H1 (cell line): ENCODE measurements around the gene MTURN. TPM values are rescaled to one million over a fixed set of nuclear protein-coding genes. Genes with fewer than 3 reads are reported as not detected.

ENCODE experiments used
- CTCF ChIA-PET: fragments of 300-600 bp; sonication (Branson Sonifier 250); formaldehyde crosslinking; loops from one replicate; lab custom pipeline; 2021; ENCODE audit not compliant: partially characterized antibody; lab: Charles Lee
- POLR2A ChIA-PET: fragments of 300-600 bp; sonication (Branson Sonifier 250); formaldehyde crosslinking; loops from one replicate; lab custom pipeline; 2021; ENCODE audit warnings: inconsistent platforms; ENCODE audit not compliant: partially characterized antibody; lab: Charles Lee
- DNase-seq, 2 experiments: peaks; one replicate each; pipeline versions ENCODE4 v3.0.0 to v3.0.0-alpha.2; 2010 to 2022; ENCODE audit warnings: low spot score in 2 of 2, low read depth in 1 of 2, mixed read lengths in 1 of 2
- FAIRE-seq: peaks from 2 replicates; lab custom pipeline; 2011; peaks lifted over from hg19 to GRCh38; lab: Jason Lieb, UNC
- H2AFZ ChIP-seq: 2 replicates; pipeline ENCODE4 v1.8.1; 2012; ENCODE audit warnings: low read length, inconsistent platforms
- H2AK5ac ChIP-seq: 2 replicates; pipeline ENCODE4 v1.6.1; 2013; ENCODE audit warnings: low read depth, low read length
- H2BK120ac ChIP-seq: replicated peaks from 2 replicates; pipeline ENCODE3; 2013; ENCODE audit warnings: low read depth, low read length, inconsistent platforms
- H2BK12ac ChIP-seq: 2 replicates; pipeline ENCODE4 v1.6.1; 2013; ENCODE audit warnings: low read depth, low read length
- H2BK15ac ChIP-seq: 2 replicates; pipeline ENCODE4 v1.6.1; 2013; ENCODE audit warnings: low read length
- H2BK20ac ChIP-seq: 2 replicates; pipeline ENCODE4 v1.6.1; 2013; ENCODE audit warnings: low read length
- H2BK5ac ChIP-seq: 2 replicates; pipeline ENCODE4 v1.6.1; 2013; ENCODE audit warnings: low read depth, low read length
- H3K14ac ChIP-seq: 2 replicates; pipeline ENCODE4 v1.6.1; 2013; ENCODE audit warnings: inconsistent platforms; ENCODE audit not compliant: insufficient read length
- H3K18ac ChIP-seq: 2 replicates; pipeline ENCODE4 v1.6.1; 2013; ENCODE audit warnings: low read length; ENCODE audit errors: extremely low read depth
- H3K23ac ChIP-seq: 2 replicates; pipeline ENCODE4 v1.6.1; 2013; ENCODE audit warnings: inconsistent platforms; ENCODE audit not compliant: insufficient read length
- H3K23me2 ChIP-seq: 2 replicates; pipeline ENCODE4 v1.6.1; 2013; ENCODE audit warnings: low read depth, low read length
- H3K27ac ChIP-seq: 2 replicates; pipeline ENCODE4 v1.6.1; 2011; ENCODE audit warnings: low read depth, low read length, inconsistent platforms
- H3K27me3 ChIP-seq, 4 experiments: replicated peaks in 1 of 4; 1 replicate in 1 of 4; 2 replicates in 3 of 4; pipeline versions ENCODE4 v1.6.1 to v1.8.1; 2011 to 2013; ENCODE audit warnings: low read length in 3 of 4, mild to moderate bottlenecking in 3 of 4, inconsistent platforms in 2 of 4, mixed read lengths in 2 of 4, moderate library complexity in 1 of 4; ENCODE audit not compliant: control insufficient read depth in 3 of 4, insufficient read depth in 3 of 4; ENCODE audit errors: extremely low read depth in 1 of 4
- H3K36me3 ChIP-seq, 4 experiments: 2 replicates each; pipeline versions ENCODE4 v1.6.1 to v1.8.1; 2011 to 2013; ENCODE audit warnings: mild to moderate bottlenecking in 4 of 4, low read length in 3 of 4, moderate library complexity in 2 of 4, control low read depth in 1 of 4, inconsistent platforms in 1 of 4; ENCODE audit not compliant: insufficient read depth in 4 of 4, control insufficient read depth in 2 of 4
- H3K4ac ChIP-seq: replicated peaks from 2 replicates; pipeline ENCODE3; 2013; ENCODE audit warnings: low read length, low read depth, mixed read lengths, inconsistent platforms; ENCODE audit not compliant: insufficient read length
- H3K4me1 ChIP-seq, 4 experiments: replicated peaks in 1 of 4; 1 replicate in 1 of 4; 2 replicates in 3 of 4; pipeline versions ENCODE4 v1.6.1 to v1.8.1; 2011 to 2013; ENCODE audit warnings: low read length in 3 of 4, inconsistent platforms in 2 of 4, mixed read lengths in 1 of 4; ENCODE audit not compliant: insufficient read depth in 4 of 4, control insufficient read depth in 3 of 4
- H3K4me2 ChIP-seq, 2 experiments: 2 replicates each; pipeline versions ENCODE4 v1.6.1 to v1.8.1; 2011 to 2013; ENCODE audit warnings: low read depth in 2 of 2, low read length in 2 of 2, control low read depth in 1 of 2, inconsistent platforms in 1 of 2, mild to moderate bottlenecking in 1 of 2; ENCODE audit not compliant: insufficient read depth in 1 of 2
- H3K4me3 ChIP-seq, 4 experiments: fragments of 200-600, 300-600 bp in 1 of 4; sonication (generic), shearing (Covaris generic), sonication (Bioruptor Twin) in 1 of 4; 2 replicates each; pipeline versions ENCODE4 v1.5.1 to v1.8.1; 2011 to 2016; ENCODE audit warnings: low read length in 4 of 4, low read depth in 3 of 4, control low read depth in 2 of 4, inconsistent platforms in 2 of 4, mild to moderate bottlenecking in 2 of 4, mixed read lengths in 1 of 4, moderate library complexity in 1 of 4; ENCODE audit not compliant: insufficient read depth in 2 of 4; ENCODE audit errors: extremely low read depth in 1 of 4
- H3K56ac ChIP-seq: replicated peaks from 2 replicates; pipeline ENCODE3; 2013; ENCODE audit warnings: low read depth, mild to moderate bottlenecking, mixed read lengths, low read length, inconsistent platforms; ENCODE audit not compliant: insufficient read length
- H3K79me1 ChIP-seq: 2 replicates; pipeline ENCODE4 v1.6.1; 2013; ENCODE audit warnings: low read depth, low read length, control low read depth
- H3K79me2 ChIP-seq, 2 experiments: 2 replicates each; pipeline versions ENCODE4 v1.6.1 to v1.8.1; 2012 to 2013; ENCODE audit warnings: low read length in 2 of 2, mild to moderate bottlenecking in 2 of 2, inconsistent platforms in 1 of 2; ENCODE audit not compliant: insufficient read depth in 2 of 2, control insufficient read depth in 1 of 2
- H3K9ac ChIP-seq, 4 experiments: replicated peaks in 1 of 4; 1 replicate in 1 of 4; 2 replicates in 3 of 4; pipeline versions ENCODE4 v1.6.1 to v1.8.1; 2011 to 2013; ENCODE audit warnings: low read depth in 3 of 4, low read length in 3 of 4, control low read depth in 2 of 4, mild to moderate bottlenecking in 2 of 4, moderate library complexity in 2 of 4, inconsistent platforms in 1 of 4; ENCODE audit errors: extremely low read depth in 1 of 4
- H3K9me3 ChIP-seq, 2 experiments: 2 replicates each; pipeline versions ENCODE4 v1.6.1 to v1.8.1; 2012 to 2013; ENCODE audit warnings: mild to moderate bottlenecking in 2 of 2, moderate library complexity in 2 of 2, control low read depth in 1 of 2, inconsistent platforms in 1 of 2, low read depth in 1 of 2, low read length in 1 of 2, mixed read lengths in 1 of 2; ENCODE audit not compliant: insufficient read depth in 2 of 2
- H4K20me1 ChIP-seq, 2 experiments: replicated peaks in 1 of 2; 2 replicates each; pipeline versions ENCODE3 to v1.8.1; 2011 to 2013; ENCODE audit warnings: inconsistent platforms in 2 of 2, low read length in 2 of 2, mild to moderate bottlenecking in 1 of 2; ENCODE audit not compliant: insufficient read depth in 2 of 2, control insufficient read depth in 1 of 2
- H4K5ac ChIP-seq: 2 replicates; pipeline ENCODE4 v1.6.1; 2013; ENCODE audit warnings: low read length, low read depth, mixed read lengths, inconsistent platforms; ENCODE audit not compliant: insufficient read length
- H4K8ac ChIP-seq: 2 replicates; pipeline ENCODE4 v1.8.0; 2013; ENCODE audit warnings: mild to moderate bottlenecking, moderate library complexity, low read length, inconsistent platforms; ENCODE audit not compliant: insufficient read depth; ENCODE audit errors: extremely low read depth
- H4K91ac ChIP-seq: replicated peaks from 2 replicates; pipeline ENCODE3; 2013; ENCODE audit warnings: low read length, mixed read lengths, inconsistent platforms; ENCODE audit not compliant: insufficient read length
- ATF2 ChIP-seq: IDR thresholded peaks from 2 replicates; pipeline ENCODE4 v1.6.1; 2012; ENCODE audit warnings: low read length, inconsistent platforms
- BACH1 ChIP-seq: IDR thresholded peaks from 2 replicates; pipeline ENCODE4 v1.6.1; 2012; ENCODE audit warnings: low read length, improper control_type of control experiment
- WGBS, 2 experiments: shearing (Covaris generic) in 1 of 2; methylation state at CpG; one replicate each; pipeline versions ENCODE4 v1.1.6 to v1.1.7; 2013 to 2015; ENCODE audit warnings: low lambda C conversion rate in 2 of 2, mixed read lengths in 2 of 2, inconsistent platforms in 1 of 2, low coverage in 1 of 2, missing lambda C conversion rate in 1 of 2; ENCODE audit not compliant: insufficient replicate concordance in 2 of 2, insufficient coverage in 1 of 2, insufficient read length in 1 of 2; ENCODE audit errors: extremely low coverage in 1 of 2, missing lambda C conversion rate in 1 of 2; 5-methylcytosine and 5-hydroxymethylcytosine counted together
- polyA plus RNA-seq, 7 experiments: library from polyadenylated mRNA; depleted of rRNA in 3 of 7; stranded (reverse) in 5 of 7; unstranded in 2 of 7; fragments of >200 nt in 5 of 7; fragments of 200-250 nt in 2 of 7; gene quantifications; 1 replicate in 5 of 7; 2 replicates in 1 of 7; 4 replicates in 1 of 7; pipeline versions ENCODE4 v1.2.1 to v1.2.3, GENCODE V29; 2011 to 2013; ENCODE audit warnings: missing spikeins in 2 of 7, mixed read lengths in 2 of 7
- total RNA-seq: library from RNA; stranded (reverse); fragmentation: NEBNext Ultra II Directional; extraction: Animal tissue kit (Norgen Biotek cat#: 25700); gene quantifications from 2 replicates; pipeline ENCODE4 v1.2.1, GENCODE V29; 2021

Gene MTURN
- total and polyA plus RNA-seq, 2 of the 8 experiments (the other 6 are each of a cell fraction or from before 2014, with no cell fraction given): 2.6 to 5.8 TPM

GRCh38 chr7:30206491-30206890, 71.7 kb downstream of the MTURN start:
- H3K4me1 ChIP-seq: no peaks in the 10 kb centered on the region
- H2BK12ac ChIP-seq: no peak overlapping the region
- no peak overlapping the region for H2BK120ac ChIP-seq
- H4K5ac ChIP-seq: no peak overlapping the region
- TF ChIP-seq BACH1: peak; percentile 44; the same call in 1 of the 2 replicates
- TF ChIP-seq ATF2: no peak
- H3K23ac ChIP-seq: no peak overlapping the region
- H3K36me3 ChIP-seq: no peaks in the 10 kb centered on the region
- H4K8ac ChIP-seq: no peak overlapping the region
- H3K27me3 ChIP-seq: no peaks in the 10 kb centered on the region
- no peak overlapping the region for H3K56ac ChIP-seq
- H4K91ac ChIP-seq: no peak overlapping the region
- H3K79me2 ChIP-seq: no peaks in the 10 kb centered on the region
- no peaks in the 10 kb centered on the region for H3K9me3 ChIP-seq
- ChIA-PET POLR2A (no interaction called here), CTCF (interaction anchor here (0.6 to 1.5 kb wide), 3 partner anchors 20 to 69 kb away, joined by 3 to 5 read pairs (median 3); no protein-coding TSS in a partner anchor)
- H3K4me2 ChIP-seq: no peak overlapping the region
- no peak overlapping the region for H3K4ac ChIP-seq
- no peak overlapping the region for H2BK20ac ChIP-seq
- H4K20me1 ChIP-seq: no peaks in the 10 kb centered on the region
- no peak for FAIRE-seq
- H3K27ac ChIP-seq: no peak overlapping the region
- H2AK5ac ChIP-seq: no peak overlapping the region
- no peak overlapping the region for H2BK15ac ChIP-seq
- H2BK5ac ChIP-seq: peak overlapping the region; percentile 27; the same call in 1 of the 2 replicates
- no peak overlapping the region for H2AFZ ChIP-seq
- H3K4me3 ChIP-seq: no peak overlapping the region
- WGBS, 2 experiments: 81% methylated on average over 4 of the region's 4 CpGs; no CpG with 5 or more reads in 1 of the 2 experiments
- no peaks in the 10 kb centered on the region for H3K79me1 ChIP-seq
- H3K9ac ChIP-seq: no peak overlapping the region
- no peaks in the 10 kb centered on the region for H3K23me2 ChIP-seq
- no peak overlapping the region for H3K18ac ChIP-seq
- no peak for DNase-seq
- no peak overlapping the region for H3K14ac ChIP-seq
